Natural killer cell treated with Interleukin-12 subunit alpha and Interleukin-12 subunit beta and Interleukin-15 and Interleukin-18, amount 100 ng/mL, for 72 hours (primary cell): ENCODE data around the gene JAKMIP1. TPM values are rescaled to one million over a fixed set of nuclear protein-coding genes. Genes with fewer than 3 reads are reported as not detected.

Experiments
- ATAC-seq, 2 donors: fragments of 150-1000 bp; cut with Tn5 transposase in 1 of 2; sonication (Bioruptor Pico), chemical (Tn5 transposase) in 1 of 2; 2 replicates each; pipeline ENCODE4 v1.10.0; 2021
- DNase-seq: peaks from one replicate; pipeline ENCODE4 v3.0.0; 2022; ENCODE audit warnings: low spot score
- H3K27ac Mint-ChIP-seq, 2 donors: 1 replicate in 1 of 2; 2 replicates in 1 of 2; pipeline ENCODE4 v1.8.0; 2022; ENCODE audit warnings: mixed read lengths in 2 of 2, mild to moderate bottlenecking in 1 of 2, moderate library complexity in 1 of 2
- H3K27me3 Mint-ChIP-seq, 2 donors: 1 replicate in 1 of 2; 2 replicates in 1 of 2; pipeline ENCODE4 v1.8.0; 2022; ENCODE audit warnings: mixed read lengths in 2 of 2
- H3K36me3 Mint-ChIP-seq: one replicate; pipeline ENCODE4 v1.8.0; 2022; ENCODE audit warnings: mixed read lengths
- H3K4me1 Mint-ChIP-seq, 2 donors: 1 replicate in 1 of 2; 2 replicates in 1 of 2; pipeline ENCODE4 v1.8.0; 2022; ENCODE audit warnings: low read depth in 2 of 2, mixed read lengths in 2 of 2, mild to moderate bottlenecking in 1 of 2
- H3K4me3 Mint-ChIP-seq: one replicate; pipeline ENCODE4 v1.8.0; 2022; ENCODE audit warnings: mixed read lengths
- H3K9me3 Mint-ChIP-seq: 2 replicates; pipeline ENCODE4 v1.8.0; 2022; ENCODE audit warnings: mixed read lengths
- total RNA-seq, 2 donors: library from RNA; stranded (reverse); gene quantifications; one replicate each; pipeline ENCODE4 v1.2.3, GENCODE V29; 2022

The JAKMIP1 gene
- total RNA-seq, 2 donors from 2014 or later, result 16.3 to 66.7 TPM

DNA sequence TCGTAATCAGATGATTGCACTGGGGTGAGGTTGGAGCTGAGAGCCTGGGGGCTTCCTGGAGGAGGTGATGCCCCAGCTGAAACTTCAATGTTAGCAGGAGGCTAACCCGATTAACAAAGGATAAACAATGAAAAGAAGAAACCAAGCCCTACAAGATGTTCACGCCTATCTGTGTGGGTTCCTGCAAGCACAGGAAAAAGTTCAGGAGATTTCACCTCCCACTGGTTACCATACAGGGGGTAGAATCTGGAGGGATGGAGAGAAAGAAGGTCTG is 27.5 kb downstream of the JAKMIP1 start:
- Mint-ChIP-seq H3K27me3 (peaks cover 0 to under 1% of the 10 kb centered on the region in 2 donors), H3K36me3 (peaks cover 45% of the 10 kb centered on the region), H3K27ac (peak overlapping the region; percentile 44 to 100), H3K4me3 (peak overlapping the region; percentile 83), H3K9me3 (peaks cover 11% of the 10 kb centered on the region), H3K4me1 (peaks cover 32 to 74% of the 10 kb centered on the region in 2 donors)
- ATAC-seq (no peak), DNase-seq (no peak)

- peaks cover 31 to 74% of the 10 kb centered on the region in 2 donors for H3K4me1 Mint-ChIP-seq
- DNase-seq (no peak), ATAC-seq (peak in 1 of 2 donors; percentile 77)
- H3K27me3 Mint-ChIP-seq, result peaks cover 0 to 2% of the 10 kb centered on the region in 2 donors
- peaks cover 44% of the 10 kb centered on the region for H3K36me3 Mint-ChIP-seq
- H3K9me3 Mint-ChIP-seq, result peaks cover 11% of the 10 kb centered on the region
- H3K27ac Mint-ChIP-seq, result peak overlapping the region; percentile 44 to 100
- peak overlapping the region; percentile 83 for H3K4me3 Mint-ChIP-seq
These were observed 28.0 kb downstream of the JAKMIP1 start for GRCh38 chr4:6172093-6172926.

- H3K36me3 Mint-ChIP-seq, result peaks cover 51% of the 10 kb centered on the region
- H3K4me1 Mint-ChIP-seq, result peaks cover 34 to 70% of the 10 kb centered on the region in 2 donors
- H3K27me3 Mint-ChIP-seq, result peaks cover 0 to 2% of the 10 kb centered on the region in 2 donors
- peaks cover 11% of the 10 kb centered on the region for H3K9me3 Mint-ChIP-seq
- DNase-seq (no peak), ATAC-seq (no peak)
- peak overlapping the region; percentile 3 for H3K4me3 Mint-ChIP-seq
- peak overlapping the region in 1 of 2 donors; percentile 100 for H3K27ac Mint-ChIP-seq
These were observed 31.1 kb downstream of the JAKMIP1 start for GRCh38 chr4:6169239-6169638.

GRCh38 chr4:6165766-6166165 is 34.6 kb downstream of the JAKMIP1 start:
- no peak for ATAC-seq
- Mint-ChIP-seq H3K4me1 (peaks cover 21 to 52% of the 10 kb centered on the region in 2 donors), H3K9me3 (peaks cover 4% of the 10 kb centered on the region), H3K27me3 (peaks cover 0 to 3% of the 10 kb centered on the region in 2 donors), H3K4me3 (no peak overlapping the region), H3K27ac (no peak overlapping the region), H3K36me3 (peaks cover 32% of the 10 kb centered on the region)
- no peak for DNase-seq

DNA sequence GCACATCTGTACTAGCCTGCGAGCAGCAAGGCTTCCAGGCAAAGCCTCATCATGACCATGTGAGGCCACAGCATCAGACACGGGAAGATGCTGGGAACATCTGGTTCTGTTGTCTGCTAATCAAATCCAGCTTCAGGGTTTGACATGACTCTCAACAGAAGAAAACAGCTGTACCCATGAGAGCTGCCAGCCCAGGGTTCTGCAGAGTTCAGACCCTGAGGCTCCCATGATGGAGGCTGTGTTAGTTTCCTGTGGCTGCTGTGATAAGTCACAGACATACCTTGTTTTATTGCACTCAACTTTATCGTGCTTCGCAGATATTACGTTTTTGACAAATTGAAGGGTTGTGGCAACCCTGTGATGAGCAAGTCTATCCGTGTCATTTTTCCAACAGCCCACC is 37.5 kb downstream of the JAKMIP1 start:
- ATAC-seq (no peak), DNase-seq (no peak)
- no peak overlapping the region for H3K4me3 Mint-ChIP-seq
- H3K27me3 Mint-ChIP-seq, result peaks cover 0 to 7% of the 10 kb centered on the region in 2 donors
- H3K27ac Mint-ChIP-seq, result no peak overlapping the region
- H3K36me3 Mint-ChIP-seq, result peaks cover 23% of the 10 kb centered on the region
- peaks cover 18 to 43% of the 10 kb centered on the region in 2 donors for H3K4me1 Mint-ChIP-seq
- H3K9me3 Mint-ChIP-seq, result no peaks in the 10 kb centered on the region

DNA sequence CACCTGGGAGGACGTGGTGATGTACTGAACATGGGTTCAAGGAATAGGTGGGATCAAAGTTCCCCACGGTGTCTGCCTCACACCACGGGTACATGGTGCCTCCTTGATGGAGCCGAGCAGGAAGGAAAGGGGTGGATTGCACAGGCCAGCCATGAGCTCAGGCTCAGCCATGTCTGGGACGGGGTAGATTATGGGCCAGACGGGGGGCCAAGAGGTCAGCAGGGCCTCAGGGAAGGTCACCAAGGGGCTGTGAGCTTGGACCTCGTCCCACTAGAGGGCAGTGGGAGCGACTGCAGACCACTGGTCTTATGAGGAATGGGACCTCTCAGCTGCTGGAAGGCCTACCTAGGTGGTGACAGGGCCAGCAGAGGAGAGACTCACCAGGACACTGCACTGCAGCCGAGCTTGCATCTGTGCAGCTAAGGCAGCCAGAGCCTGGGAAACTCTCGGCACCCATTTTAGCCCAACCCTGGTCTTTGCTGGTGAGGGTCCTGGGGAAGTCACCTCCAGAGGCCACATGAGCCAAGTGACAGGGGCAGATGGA is 38.4 kb downstream of the JAKMIP1 start:
- H3K4me1 Mint-ChIP-seq, result peaks cover 10 to 34% of the 10 kb centered on the region in 2 donors
- H3K27ac Mint-ChIP-seq, result peak overlapping the region; percentile 3 to 7
- peaks cover 18% of the 10 kb centered on the region for H3K36me3 Mint-ChIP-seq
- ATAC-seq (no peak), DNase-seq (no peak)
- peaks cover 0 to 5% of the 10 kb centered on the region in 2 donors for H3K27me3 Mint-ChIP-seq
- H3K9me3 Mint-ChIP-seq, result no peaks in the 10 kb centered on the region
- H3K4me3 Mint-ChIP-seq, result no peak overlapping the region

GRCh38 chr4:6160536-6160935 is 39.8 kb downstream of the JAKMIP1 start:
- DNase-seq (no peak), ATAC-seq (no peak)
- Mint-ChIP-seq H3K27me3 (peaks cover 0 to 5% of the 10 kb centered on the region in 2 donors), H3K4me1 (peaks cover 9 to 33% of the 10 kb centered on the region in 2 donors), H3K4me3 (no peak overlapping the region), H3K27ac (peak overlapping the region in 1 of 2 donors; percentile 3), H3K9me3 (no peaks in the 10 kb centered on the region), H3K36me3 (peaks cover 18% of the 10 kb centered on the region)

DNA sequence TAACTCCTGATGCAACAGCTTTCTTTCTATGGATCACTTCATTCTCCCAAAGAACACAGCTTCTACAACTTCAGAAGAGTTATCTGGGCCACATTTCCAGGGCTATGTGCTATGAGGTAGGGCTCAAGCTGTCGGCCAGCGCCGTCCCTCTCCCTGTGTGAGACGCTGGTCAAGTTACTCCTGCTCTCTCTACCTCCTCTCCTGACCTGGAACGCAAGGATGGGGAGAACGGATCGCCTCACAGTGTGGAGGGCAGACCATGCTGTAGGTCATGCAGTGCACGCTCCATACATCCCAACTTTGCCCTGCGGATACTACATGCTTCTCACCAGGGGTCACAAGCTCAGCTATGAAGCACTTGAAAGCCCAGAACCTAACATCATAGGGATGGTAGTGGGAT is 42.4 kb downstream of the JAKMIP1 start:
- no peak overlapping the region for H3K27ac Mint-ChIP-seq
- ATAC-seq (peak in 1 of 2 donors; percentile 43), DNase-seq (no peak)
- H3K27me3 Mint-ChIP-seq, result peaks cover 0 to 7% of the 10 kb centered on the region in 2 donors
- peaks cover 12 to 18% of the 10 kb centered on the region in 2 donors for H3K4me1 Mint-ChIP-seq
- no peak overlapping the region for H3K4me3 Mint-ChIP-seq
- no peaks in the 10 kb centered on the region for H3K36me3 Mint-ChIP-seq
- no peaks in the 10 kb centered on the region for H3K9me3 Mint-ChIP-seq

DNA sequence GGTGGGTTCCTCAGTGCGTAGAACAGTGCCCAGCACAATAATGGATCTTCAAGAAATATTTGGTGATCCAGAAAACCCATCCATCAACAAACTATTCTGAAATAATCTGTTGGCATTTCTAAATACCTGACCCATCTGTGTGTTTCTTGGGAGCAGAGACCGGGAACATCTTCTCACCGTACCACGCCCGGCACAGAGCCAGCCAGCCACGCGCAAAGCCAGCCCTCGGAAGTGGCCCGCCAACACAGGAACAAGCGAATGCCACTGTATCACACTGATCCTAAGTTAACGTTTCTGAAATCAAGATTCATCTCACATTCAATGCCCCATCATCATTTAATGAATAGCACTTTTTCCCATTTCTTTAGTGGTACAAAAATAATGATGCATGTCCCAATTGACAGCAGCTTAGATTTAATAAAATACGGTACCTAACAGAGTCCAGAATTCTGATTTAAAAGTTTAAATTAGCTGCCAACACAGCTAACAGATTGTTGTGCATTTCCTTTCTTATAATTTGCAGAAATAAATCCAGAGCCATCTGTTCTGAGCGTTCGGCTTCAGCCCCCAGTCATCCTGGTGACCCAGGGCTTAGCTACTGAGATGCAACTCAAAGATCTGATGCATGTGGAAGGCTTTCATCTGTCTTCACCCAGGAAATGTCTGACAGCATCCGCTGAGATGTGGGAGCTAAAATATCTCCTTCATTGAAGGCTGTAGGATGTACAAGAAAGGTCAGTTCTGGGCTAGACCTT is 44.2 kb downstream of the JAKMIP1 start:
- ATAC-seq, result no peak
- Mint-ChIP-seq H3K27ac (no peak overlapping the region), H3K27me3 (peaks cover 0 to 9% of the 10 kb centered on the region in 2 donors), H3K36me3 (peaks cover 5% of the 10 kb centered on the region), H3K4me1 (peaks cover 10 to 20% of the 10 kb centered on the region in 2 donors), H3K9me3 (no peaks in the 10 kb centered on the region), H3K4me3 (no peak overlapping the region)
- no peak for DNase-seq

DNA sequence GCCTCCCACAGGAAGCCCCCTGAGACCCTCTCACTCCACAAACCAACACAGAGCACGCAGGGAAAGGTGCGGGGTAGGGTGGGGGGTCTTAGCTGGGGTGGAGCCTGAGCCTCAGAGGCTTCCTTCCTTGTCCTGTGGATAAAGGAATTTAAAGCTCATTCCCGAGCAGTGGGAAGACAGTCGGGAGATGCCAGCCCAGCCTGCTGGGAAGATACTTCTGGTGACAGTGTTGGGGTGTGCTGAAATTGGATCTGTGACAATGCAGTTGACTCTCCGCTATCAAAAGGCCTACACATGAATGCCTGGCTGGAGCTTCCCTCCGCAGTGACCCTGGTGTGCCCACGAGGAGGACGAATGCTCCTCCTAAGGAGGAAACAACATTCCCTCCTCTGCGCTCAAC is 45.5 kb downstream of the JAKMIP1 start:
- H3K4me1 Mint-ChIP-seq, result peaks cover 9 to 18% of the 10 kb centered on the region in 2 donors
- H3K36me3 Mint-ChIP-seq, result peaks cover 11% of the 10 kb centered on the region
- DNase-seq (no peak), ATAC-seq (no peak)
- H3K27ac Mint-ChIP-seq, result no peak overlapping the region
- H3K27me3 Mint-ChIP-seq, result peaks cover 0 to 4% of the 10 kb centered on the region in 2 donors
- H3K9me3 Mint-ChIP-seq, result no peaks in the 10 kb centered on the region
- H3K4me3 Mint-ChIP-seq, result no peak overlapping the region

DNA sequence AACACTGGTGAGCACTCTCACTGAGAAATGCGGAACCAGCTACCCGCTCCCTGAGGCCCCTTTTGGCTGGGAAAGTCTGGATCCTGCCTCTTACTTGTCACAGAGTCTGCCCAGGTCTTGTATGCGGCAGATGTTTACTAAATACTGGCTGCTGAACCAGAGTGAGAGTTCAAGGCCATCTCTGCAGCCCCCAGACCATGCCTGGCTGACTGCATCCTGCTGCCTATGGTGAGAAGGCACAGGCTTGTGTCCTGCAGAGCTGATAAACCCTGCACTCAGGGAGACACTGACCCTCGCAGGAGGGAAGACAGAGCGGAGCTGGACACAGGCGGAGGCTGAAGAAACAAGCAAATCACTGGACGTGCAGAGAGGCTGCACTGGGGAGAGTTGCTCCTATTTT is 46.5 kb downstream of the JAKMIP1 start:
- Mint-ChIP-seq H3K4me1 (peaks cover 7 to 11% of the 10 kb centered on the region in 2 donors), H3K27ac (no peak overlapping the region), H3K27me3 (peaks cover 0 to 4% of the 10 kb centered on the region in 2 donors), H3K36me3 (peaks cover 14% of the 10 kb centered on the region), H3K9me3 (no peaks in the 10 kb centered on the region), H3K4me3 (no peak overlapping the region)
- ATAC-seq, result no peak
- DNase-seq, result no peak

DNA sequence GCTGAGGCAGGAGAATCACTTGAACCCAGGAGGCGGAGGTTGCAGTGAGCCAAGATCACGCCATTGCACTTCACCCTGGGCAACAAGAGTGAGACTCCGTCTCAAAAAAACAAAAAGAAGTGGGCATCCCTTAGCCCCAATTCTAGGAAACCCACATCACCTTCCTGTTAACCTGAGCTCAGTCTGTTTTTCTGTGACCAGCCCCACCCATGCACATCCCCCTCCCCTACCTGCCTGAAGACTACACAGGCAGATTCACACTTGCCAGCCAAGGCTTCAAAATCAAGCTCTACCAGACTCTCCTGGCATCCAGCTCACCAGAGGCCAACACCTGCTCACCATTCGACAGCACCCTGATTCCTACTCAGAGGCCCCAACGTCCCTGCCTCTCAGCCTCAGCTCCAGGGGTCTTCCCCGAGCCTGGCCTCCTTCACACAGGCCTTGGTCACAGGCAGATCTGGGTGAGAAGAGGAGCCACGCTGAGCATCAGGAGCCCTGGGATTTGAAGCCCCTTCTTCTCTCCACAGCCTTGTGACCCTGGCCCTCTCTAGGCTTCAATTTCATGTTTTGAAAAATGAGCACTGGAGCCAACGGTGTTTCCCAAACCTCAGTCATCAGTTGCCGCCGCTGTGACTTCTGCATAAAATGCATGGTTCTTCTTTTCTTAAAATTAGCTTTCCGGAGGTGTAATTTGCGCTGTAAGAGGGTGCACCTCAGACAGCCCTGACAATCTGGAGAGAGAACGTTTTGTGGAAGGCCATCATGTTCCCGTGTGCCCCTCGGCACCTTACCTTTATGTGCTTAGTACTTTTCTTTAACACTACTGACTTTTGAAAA is 47.3 kb downstream of the JAKMIP1 start:
- H3K9me3 Mint-ChIP-seq, result no peaks in the 10 kb centered on the region
- DNase-seq (no peak), ATAC-seq (no peak)
- H3K4me3 Mint-ChIP-seq, result no peak overlapping the region
- H3K27me3 Mint-ChIP-seq, result peaks cover 0 to 4% of the 10 kb centered on the region in 2 donors
- peaks cover 5 to 11% of the 10 kb centered on the region in 2 donors for H3K4me1 Mint-ChIP-seq
- peak overlapping the region; percentile 50 to 53 for H3K27ac Mint-ChIP-seq
- H3K36me3 Mint-ChIP-seq, result peaks cover 14% of the 10 kb centered on the region

- Mint-ChIP-seq H3K27me3 (peaks cover 0 to 6% of the 10 kb centered on the region in 2 donors), H3K4me1 (peaks cover 10 to 22% of the 10 kb centered on the region in 2 donors), H3K36me3 (peaks cover 25% of the 10 kb centered on the region), H3K9me3 (no peaks in the 10 kb centered on the region), H3K27ac (no peak overlapping the region), H3K4me3 (no peak overlapping the region)
- no peak for DNase-seq
- ATAC-seq, result no peak
These were observed 50.2 kb downstream of the JAKMIP1 start for GRCh38 chr4:6150046-6150735.
